ENCODE measurements around the gene REEP1.
A peak's percentile ranks its signal among the peaks of the same experiment; 100 is the strongest.

The REEP1 gene

DNA sequence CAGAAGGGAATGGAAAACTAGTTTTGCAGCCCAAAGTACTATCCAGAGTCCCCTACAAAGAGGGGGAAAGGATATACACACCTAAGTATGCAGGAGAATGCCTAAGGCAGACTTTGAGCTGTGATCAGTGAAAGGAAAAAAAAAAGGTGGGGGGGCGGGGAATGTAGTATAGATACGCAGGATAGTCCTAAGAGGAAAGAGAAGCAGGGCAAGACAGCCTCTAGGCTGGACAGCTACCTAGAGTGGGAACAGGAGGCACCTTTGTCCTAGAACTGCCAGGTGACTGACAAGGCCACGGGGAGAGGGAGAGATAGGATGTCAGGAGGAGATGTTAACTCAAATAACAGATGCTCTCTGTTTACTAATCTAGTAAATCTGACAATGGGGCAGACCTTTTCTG, 6.0 kb downstream of the REEP1 start:
- peaks cover 37% of the 10 kb centered on the region for H3K27me3 Mint-ChIP-seq
- DNase-seq (no peak), ATAC-seq (no peak)
- H3K4me1 Mint-ChIP-seq: peaks cover 6% of the 10 kb centered on the region
- H3K4me3 Mint-ChIP-seq: no peak overlapping the region
- no peak overlapping the region for H3K27ac Mint-ChIP-seq
- no peaks in the 10 kb centered on the region for H3K9me3 Mint-ChIP-seq

DNA sequence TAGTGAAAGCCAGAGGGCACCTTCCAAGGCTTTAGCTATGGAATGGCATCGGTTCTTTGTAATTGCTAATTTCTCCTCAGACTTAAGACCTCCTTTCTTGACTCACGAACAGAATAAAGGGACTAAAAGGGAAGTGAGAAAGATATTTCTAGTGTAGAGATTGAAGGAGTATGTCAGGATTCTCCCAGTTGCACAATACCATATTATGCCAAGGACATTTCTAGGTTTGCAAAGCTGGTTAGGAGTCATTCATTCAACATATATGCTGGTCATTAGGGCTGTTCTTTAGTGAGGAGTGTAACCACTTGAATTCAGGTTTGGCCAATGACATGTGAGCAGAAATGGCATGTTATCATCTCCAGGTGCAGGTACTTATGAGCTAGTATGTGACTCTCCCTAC, 7.4 kb downstream of the REEP1 start:
- Mint-ChIP-seq H3K27me3 (peaks cover 24% of the 10 kb centered on the region), H3K4me3 (no peak overlapping the region), H3K9me3 (no peaks in the 10 kb centered on the region), H3K4me1 (no peaks in the 10 kb centered on the region), H3K27ac (no peak overlapping the region)
- DNase-seq (no peak), ATAC-seq (no peak)

DNA sequence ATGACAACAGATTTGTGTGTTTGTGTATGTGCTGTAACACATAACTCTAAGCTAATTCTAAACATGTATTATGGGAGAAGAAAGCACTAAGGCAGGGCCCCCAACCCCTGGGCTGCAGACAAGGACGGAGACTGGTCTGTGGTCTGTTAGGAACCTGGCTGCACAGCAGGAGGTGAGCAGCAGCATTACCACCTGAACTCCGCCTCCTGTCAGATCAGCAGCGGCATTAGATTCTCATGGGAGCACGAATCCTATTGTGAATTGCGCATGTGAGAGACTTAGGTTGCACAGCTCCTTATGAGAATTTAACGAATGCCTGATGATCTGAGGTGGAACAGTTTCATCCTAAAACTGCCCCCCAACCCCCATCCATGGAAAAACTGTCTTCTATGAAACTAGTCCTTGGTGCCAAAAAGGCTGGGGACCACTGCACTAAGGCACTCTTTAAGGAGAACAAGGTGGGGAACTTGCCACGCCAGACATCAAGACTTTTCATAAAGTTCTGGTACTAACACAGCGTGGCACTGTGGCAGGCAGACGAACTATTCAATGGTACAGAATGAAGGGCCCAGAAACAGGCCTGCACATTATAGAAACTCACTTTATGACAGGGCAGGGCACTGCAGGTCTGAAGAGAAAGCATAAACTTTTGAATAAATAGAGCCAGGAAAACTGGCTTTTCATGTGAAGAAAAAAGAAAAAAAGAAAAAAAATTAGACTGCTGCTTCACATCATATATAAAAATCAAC, 14.0 kb downstream of the REEP1 start:
- H3K4me1 Mint-ChIP-seq: peaks cover 12% of the 10 kb centered on the region
- H3K9me3 Mint-ChIP-seq: no peaks in the 10 kb centered on the region
- DNase-seq: no peak
- H3K4me3 Mint-ChIP-seq: no peak overlapping the region
- no peak overlapping the region for H3K27ac Mint-ChIP-seq
- no peaks in the 10 kb centered on the region for H3K27me3 Mint-ChIP-seq
- ATAC-seq: no peak

DNA sequence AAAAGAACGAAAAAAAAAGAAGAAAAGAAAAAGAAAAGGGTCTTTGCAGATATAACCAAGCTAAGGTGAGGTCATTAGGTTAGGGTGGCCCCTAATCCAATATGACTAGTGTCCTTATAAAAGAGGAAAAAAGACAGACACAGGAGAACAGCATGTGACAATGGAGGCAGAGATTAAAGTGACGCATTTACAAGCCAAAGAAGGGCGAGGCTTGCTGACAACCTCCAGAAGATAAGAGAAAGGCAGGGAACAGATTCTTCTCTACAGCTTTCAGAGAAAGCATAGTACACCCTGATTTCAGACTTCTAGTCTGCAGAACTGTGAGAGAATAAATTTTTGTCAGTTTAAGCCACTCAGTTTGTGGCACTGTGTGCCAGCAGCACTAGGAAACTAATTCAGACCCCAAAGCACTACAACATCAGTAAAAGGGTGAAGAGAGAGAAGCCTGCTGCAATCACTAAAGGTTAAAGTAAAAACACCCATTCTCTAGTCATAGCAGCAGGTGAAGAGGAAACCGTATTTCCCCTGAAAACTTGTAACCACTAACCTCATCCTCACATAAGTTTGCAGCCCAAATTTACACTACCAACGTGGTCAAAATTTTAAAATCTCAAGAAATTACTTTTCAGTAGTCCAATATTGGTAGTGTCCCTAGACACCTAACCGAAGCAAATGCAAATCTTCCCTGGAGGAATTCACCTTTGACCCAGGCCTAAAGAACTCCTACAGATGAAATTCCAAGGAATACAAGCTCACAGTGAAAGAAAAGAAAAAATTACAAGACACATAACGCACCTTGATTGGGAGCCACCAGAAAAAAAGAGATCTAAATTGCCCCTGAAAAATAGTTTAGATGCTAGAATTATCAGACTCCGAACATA, 17.5 kb downstream of the REEP1 start:
- DNase-seq (no peak), ATAC-seq (peak; percentile 79)
- H3K27ac Mint-ChIP-seq: no peak overlapping the region
- no peak overlapping the region for H3K4me3 Mint-ChIP-seq
- peaks cover 12% of the 10 kb centered on the region for H3K4me1 Mint-ChIP-seq
- no peaks in the 10 kb centered on the region for H3K27me3 Mint-ChIP-seq
- H3K9me3 Mint-ChIP-seq: no peaks in the 10 kb centered on the region

DNA sequence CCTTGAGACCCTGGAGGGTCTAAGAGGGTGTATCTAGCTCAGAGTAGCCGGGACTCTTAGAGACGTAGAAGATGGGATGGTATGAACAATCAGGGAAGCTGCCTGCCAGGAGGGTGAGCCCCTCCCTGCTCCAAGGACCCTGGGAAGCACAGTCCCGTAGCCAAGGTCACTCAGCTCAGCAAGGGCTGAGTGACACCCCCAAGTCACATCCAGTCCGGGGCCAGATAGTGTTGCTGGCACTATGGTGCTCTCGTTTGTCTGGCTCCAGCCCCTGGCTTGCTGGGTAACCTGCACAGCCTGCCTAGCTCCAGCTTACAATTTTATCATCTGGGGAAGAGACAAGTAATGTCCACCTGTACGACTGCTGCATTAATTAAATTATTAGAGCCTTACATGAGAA, 22.3 kb downstream of the REEP1 start:
- Mint-ChIP-seq H3K27me3 (no peaks in the 10 kb centered on the region), H3K4me1 (peaks cover 9% of the 10 kb centered on the region), H3K4me3 (no peak overlapping the region), H3K9me3 (no peaks in the 10 kb centered on the region), H3K27ac (no peak overlapping the region)
- ATAC-seq (no peak), DNase-seq (no peak)

DNA sequence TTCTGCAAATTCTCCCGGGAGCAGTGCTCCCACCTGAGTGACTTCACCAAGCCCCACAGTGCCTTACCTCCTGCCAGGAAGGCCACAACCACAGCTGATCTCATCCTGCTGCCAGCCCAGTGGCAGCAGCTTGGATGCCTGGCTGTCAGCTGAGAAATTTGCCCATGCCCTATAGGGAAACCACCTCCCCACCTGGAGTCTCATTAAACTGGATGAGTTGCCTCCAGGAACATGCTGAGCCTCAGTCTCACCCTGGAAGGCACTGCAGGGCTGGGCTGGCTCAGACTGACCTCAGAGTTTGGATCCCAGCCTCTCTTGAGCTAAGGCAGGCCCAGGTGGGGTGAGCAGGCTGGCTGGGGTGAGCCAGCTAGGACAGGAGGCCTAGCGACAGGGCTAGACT, 23.3 kb downstream of the REEP1 start:
- Mint-ChIP-seq H3K4me3 (no peak overlapping the region), H3K4me1 (no peaks in the 10 kb centered on the region), H3K27ac (no peak overlapping the region), H3K9me3 (no peaks in the 10 kb centered on the region), H3K27me3 (no peaks in the 10 kb centered on the region)
- DNase-seq (no peak), ATAC-seq (no peak)

DNA sequence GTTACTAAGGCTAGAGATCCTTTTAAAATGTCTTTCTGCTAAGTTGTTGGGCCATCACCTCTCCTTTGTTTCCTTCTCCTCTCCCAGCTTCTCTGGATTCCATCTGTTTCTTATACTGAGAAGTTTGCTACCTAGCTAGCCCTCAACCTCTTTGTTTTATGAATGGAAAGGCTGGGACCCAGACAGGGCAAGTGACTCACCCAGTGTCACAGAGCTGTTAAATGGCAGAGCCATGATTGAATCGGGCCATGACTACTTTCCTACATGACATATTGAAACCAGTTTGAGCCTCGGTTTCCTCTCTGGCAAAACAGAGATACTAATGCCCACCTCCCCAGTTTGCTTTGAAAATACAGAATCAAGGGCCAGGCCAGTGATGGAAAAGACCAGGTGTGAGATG, 24.1 kb downstream of the REEP1 start:
- no peak for ATAC-seq
- H3K27ac Mint-ChIP-seq: no peak overlapping the region
- H3K4me3 Mint-ChIP-seq: no peak overlapping the region
- no peaks in the 10 kb centered on the region for H3K9me3 Mint-ChIP-seq
- no peak for DNase-seq
- H3K4me1 Mint-ChIP-seq: no peaks in the 10 kb centered on the region
- H3K27me3 Mint-ChIP-seq: no peaks in the 10 kb centered on the region

DNA sequence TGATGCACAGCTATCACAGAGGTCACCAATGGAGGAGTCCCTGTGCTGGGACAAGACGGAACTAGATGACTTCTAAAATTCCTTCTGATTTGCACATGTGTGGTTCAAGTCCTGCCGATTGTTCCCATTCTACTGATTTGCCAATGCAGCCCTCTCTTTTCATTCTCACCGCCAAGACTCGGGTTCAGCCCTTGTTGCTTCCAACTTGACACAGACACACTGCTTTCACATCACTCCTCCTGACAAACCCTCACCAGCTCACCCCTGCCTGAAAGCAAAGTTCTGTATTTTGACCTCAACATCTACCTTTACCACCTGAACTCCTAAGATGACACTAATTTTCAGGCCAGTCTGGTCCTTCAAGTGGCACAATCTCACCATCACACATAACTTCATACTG, 25.5 kb downstream of the REEP1 start:
- H3K27me3 Mint-ChIP-seq: no peaks in the 10 kb centered on the region

DNA sequence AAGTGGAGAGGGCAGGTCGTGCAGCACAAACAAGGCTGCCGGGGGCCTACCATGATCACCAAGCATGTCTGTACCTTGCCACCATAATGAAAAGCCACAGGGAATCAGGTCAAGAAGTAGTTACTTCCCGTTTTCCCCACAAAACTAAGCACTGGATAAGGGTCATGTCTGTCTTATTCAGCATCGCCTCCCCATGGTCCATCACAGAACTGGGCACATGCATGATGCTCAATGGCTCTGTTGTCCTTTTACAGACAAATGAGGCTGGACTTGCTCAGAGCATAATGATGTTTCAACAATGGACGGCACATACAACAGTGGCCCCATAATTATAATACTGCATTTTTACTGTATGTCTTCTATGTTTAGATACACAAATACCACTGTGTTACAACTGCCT, 27.5 kb downstream of the REEP1 start:
- no peaks in the 10 kb centered on the region for H3K4me1 Mint-ChIP-seq
- no peak overlapping the region for H3K4me3 Mint-ChIP-seq
- no peak overlapping the region for H3K27ac Mint-ChIP-seq
- no peak for DNase-seq
- no peaks in the 10 kb centered on the region for H3K9me3 Mint-ChIP-seq
- ATAC-seq: no peak
- peaks cover 9% of the 10 kb centered on the region for H3K27me3 Mint-ChIP-seq

More for the DNA sequence above, 25.5 kb downstream of the REEP1 start:
- Mint-ChIP-seq H3K4me3 (no peak overlapping the region), H3K27ac (peak overlapping the region in 1 of 2 donors; percentile 4), H3K9me3 (no peaks in the 10 kb centered on the region), H3K4me1 (no peaks in the 10 kb centered on the region)
- ATAC-seq (no peak), DNase-seq (no peak)

DNA sequence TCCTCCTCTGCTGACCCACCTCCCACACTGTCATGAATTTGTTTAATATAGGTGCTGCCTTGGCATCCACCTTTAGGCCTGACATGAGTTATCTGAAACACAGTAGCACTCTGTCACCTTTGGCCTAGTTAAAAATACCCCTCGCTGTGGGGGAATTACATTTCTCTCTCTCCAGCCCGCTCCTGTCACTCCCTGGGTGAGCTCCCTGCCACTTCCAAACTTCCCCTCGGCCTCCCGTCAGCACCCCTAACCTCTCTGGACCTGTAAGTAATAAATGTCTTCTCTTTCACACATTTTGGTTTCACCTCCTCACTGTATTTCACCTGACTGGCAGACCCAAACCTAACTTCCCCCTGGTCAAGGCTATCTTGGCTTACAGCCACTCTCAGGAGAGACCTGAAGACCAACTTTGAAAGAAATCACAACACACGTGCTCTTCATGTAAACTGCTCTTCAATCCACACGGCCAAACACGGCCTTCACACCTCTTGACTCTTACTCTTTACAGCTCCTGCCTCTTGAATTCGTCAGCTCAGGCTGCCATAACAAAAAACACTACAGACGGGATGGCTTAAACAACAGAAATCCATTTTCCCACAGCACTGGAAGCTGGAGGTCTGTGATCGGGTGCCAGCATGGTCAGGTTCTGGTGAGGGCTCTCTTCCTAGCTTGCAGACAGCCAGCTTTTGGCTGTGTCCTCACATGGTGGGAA, 28.3 kb downstream of the REEP1 start:
- Mint-ChIP-seq H3K9me3 (no peaks in the 10 kb centered on the region), H3K27ac (no peak overlapping the region), H3K4me1 (no peaks in the 10 kb centered on the region), H3K4me3 (no peak overlapping the region), H3K27me3 (peaks cover 9% of the 10 kb centered on the region)
- ATAC-seq (no peak), DNase-seq (no peak)

DNA sequence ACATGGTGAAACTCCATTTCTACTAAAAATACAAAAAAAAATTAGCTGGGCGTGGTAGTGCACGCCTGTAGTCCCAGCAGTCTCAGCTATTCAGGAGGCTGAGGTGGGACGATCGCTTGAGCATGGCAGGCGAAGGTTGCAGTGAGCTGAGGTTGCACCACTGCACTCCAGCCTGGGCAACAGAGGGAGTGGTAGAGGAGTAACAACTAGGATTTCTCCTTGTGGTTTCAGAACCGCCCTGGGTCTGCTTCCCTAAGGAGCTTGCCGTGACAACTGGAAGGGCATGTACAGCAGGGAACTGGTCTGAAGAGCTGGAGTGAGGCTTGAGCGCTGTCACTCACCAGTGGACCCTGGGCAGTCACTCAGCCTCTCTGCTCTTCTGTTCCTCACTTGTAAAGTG, 29.1 kb downstream of the REEP1 start:
- no peaks in the 10 kb centered on the region for H3K9me3 Mint-ChIP-seq
- ATAC-seq: no peak
- peaks cover 9% of the 10 kb centered on the region for H3K27me3 Mint-ChIP-seq
- no peak overlapping the region for H3K27ac Mint-ChIP-seq
- no peak overlapping the region for H3K4me3 Mint-ChIP-seq
- H3K4me1 Mint-ChIP-seq: no peaks in the 10 kb centered on the region
- DNase-seq: no peak

DNA sequence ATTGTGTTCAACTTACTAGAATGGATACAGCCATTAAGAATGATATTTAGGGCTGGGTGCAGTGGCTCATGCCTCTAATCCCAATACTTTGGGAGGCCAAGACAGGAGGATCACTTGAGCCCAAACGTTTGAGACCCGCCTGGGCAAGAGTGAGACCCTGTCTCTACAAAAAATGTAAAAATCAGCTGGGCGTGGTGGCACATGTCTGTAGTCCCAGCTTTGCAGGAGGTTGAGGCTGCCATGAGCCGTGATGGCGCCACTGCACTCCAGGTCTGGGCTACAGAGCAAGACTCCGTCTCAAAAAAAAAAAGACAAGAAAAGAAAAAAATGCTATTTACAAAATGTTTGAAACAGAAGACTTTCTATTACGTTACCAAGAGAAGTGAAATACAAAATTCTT, 30.0 kb downstream of the REEP1 start:
- no peaks in the 10 kb centered on the region for H3K9me3 Mint-ChIP-seq
- no peaks in the 10 kb centered on the region for H3K4me1 Mint-ChIP-seq
- DNase-seq: no peak
- ATAC-seq: no peak
- no peak overlapping the region for H3K4me3 Mint-ChIP-seq
- peaks cover 9% of the 10 kb centered on the region for H3K27me3 Mint-ChIP-seq
- H3K27ac Mint-ChIP-seq: no peak overlapping the region

DNA sequence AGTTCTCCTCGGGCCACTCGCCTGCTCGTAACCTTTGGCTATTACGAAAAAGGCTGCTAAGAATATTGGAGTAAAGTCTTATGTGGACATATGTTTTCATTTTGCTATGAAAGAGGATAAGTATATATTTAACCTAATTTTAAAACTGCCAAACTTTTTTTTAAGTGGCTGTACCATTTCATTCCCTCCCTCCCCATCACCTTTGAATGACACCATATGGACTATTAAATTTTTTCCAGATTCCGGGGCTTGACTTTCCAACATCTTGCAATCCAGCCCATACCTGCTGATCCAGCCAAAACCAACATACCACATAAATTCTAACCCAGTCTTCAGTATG, 31.5 kb downstream of the REEP1 start:
- ATAC-seq (no peak), DNase-seq (no peak)
- H3K9me3 Mint-ChIP-seq: no peaks in the 10 kb centered on the region
- no peak overlapping the region for H3K4me3 Mint-ChIP-seq
- H3K27me3 Mint-ChIP-seq: peaks cover 20% of the 10 kb centered on the region
- no peaks in the 10 kb centered on the region for H3K4me1 Mint-ChIP-seq
- no peak overlapping the region for H3K27ac Mint-ChIP-seq

DNA sequence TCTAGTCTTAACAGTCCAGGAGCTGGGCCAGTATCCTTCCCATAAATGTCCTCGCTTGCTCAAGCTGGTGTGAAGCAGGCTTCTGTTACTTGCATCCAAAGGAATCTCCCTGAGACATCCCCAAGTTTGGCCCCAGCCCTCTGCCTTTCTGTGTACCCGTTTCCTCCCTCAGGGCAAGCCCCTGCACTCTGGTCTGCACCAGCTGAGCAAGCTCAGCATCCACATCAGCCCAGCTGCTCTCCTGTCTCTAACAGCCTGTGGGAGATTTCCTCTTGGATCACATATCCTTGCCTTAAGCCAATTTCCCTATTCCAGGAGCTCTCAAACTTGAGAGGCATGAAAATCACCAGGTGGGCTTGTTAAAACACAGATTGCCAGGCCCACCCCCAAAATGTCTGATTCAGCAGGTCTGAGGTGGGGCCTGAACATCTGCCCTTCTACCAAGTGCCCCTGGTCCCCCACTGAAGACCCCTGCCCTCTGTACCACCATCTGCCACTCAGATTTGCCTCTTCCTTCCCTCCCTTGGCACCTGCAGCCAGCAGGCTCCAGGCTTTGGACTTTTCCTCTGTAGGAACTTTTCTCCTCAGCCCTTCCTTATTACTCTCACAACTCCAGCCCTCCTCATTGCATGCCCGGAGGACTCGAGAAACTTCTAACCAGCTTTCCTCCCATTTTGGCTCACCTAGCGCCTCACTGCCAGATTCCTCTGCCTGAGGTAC, 32.1 kb downstream of the REEP1 start:
- Mint-ChIP-seq H3K4me3 (no peak overlapping the region), H3K27me3 (peaks cover 25% of the 10 kb centered on the region), H3K4me1 (no peaks in the 10 kb centered on the region), H3K27ac (no peak overlapping the region), H3K9me3 (no peaks in the 10 kb centered on the region)
- ATAC-seq (no peak), DNase-seq (no peak)

DNA sequence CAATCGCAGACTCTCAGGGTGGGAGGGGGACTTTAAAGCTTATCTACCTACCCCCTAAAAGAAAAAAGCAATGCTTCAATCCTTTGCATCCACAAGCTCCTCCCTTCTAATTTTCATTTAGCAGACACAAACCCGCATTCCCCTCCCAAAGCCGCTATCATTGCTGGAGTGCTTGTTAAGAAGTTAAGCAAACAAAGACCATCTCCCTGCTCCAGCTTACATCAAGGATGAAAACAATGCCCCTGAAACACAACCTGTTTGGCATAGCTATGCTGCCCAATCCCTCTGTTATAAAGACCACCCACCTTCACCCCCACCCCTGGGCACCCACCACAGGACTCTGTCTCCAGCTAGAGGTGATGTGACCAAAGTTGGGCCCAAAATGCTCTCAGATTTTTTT, 33.0 kb downstream of the REEP1 start:
- Mint-ChIP-seq H3K4me3 (no peak overlapping the region), H3K27ac (peak overlapping the region in 1 of 2 donors; percentile 15), H3K9me3 (no peaks in the 10 kb centered on the region), H3K27me3 (peaks cover 31% of the 10 kb centered on the region), H3K4me1 (no peaks in the 10 kb centered on the region)
- ATAC-seq (no peak), DNase-seq (no peak)

Measured in stimulated activated naive CD8-positive, alpha-beta T cell treated with anti-CD3 and anti-CD28 coated beads, Interleukin-15, amount 100 ng/mL, for 72 hours (primary cell).